Measurements from ENCODE around the gene NREP.

NREP gene

DNA sequence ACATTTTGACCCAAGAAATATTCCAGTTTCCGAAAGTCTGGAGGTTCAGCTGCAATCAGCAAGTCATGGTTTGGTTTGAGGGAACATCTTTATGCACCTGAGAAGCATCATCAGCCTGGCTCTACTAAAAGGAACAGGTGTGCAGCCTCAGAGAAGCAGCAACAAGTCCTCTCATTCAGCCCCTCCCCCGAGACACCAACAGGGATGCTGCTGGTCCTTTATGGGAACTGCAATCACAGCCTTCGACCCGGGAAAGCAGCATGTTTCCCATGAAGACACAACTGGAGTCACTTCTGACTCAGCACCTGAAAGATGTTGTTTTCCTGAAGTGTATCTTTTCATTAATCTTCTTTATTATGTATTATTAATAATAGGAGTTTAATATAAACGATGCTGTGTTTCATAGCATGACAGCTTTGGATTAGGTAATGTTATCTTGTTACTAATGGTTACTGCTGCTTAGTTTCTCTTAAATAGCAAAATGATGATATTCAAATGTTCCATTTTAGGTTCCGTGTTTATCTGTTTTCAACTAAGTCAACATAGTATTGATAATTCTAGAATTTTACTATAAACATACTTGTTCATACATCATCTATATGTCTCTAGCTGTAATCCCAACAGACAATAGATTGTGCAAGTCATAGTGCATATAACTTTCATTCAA lies 15.6 kb upstream of the NREP start:
- ChIA-PET CTCF (no interaction called here), POLR2A (no interaction called here)
- H3K4me3 ChIP-seq (ENCODE audit: low read depth, low read length) = no peak overlapping the region
- TF ChIP-seq, protein P1, sequence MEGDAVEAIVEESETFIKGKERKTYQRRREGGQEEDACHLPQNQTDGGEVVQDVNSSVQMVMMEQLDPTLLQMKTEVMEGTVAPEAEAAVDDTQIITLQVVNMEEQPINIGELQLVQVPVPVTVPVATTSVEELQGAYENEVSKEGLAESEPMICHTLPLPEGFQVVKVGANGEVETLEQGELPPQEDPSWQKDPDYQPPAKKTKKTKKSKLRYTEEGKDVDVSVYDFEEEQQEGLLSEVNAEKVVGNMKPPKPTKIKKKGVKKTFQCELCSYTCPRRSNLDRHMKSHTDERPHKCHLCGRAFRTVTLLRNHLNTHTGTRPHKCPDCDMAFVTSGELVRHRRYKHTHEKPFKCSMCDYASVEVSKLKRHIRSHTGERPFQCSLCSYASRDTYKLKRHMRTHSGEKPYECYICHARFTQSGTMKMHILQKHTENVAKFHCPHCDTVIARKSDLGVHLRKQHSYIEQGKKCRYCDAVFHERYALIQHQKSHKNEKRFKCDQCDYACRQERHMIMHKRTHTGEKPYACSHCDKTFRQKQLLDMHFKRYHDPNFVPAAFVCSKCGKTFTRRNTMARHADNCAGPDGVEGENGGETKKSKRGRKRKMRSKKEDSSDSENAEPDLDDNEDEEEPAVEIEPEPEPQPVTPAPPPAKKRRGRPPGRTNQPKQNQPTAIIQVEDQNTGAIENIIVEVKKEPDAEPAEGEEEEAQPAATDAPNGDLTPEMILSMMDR (IDR thresholded peaks at IDR 0.05; ENCODE audit: insufficient read depth, low read length, missing control alignments) = no peak
- DNase-seq (ENCODE audit: low read depth, low spot score) = no peak

DNA sequence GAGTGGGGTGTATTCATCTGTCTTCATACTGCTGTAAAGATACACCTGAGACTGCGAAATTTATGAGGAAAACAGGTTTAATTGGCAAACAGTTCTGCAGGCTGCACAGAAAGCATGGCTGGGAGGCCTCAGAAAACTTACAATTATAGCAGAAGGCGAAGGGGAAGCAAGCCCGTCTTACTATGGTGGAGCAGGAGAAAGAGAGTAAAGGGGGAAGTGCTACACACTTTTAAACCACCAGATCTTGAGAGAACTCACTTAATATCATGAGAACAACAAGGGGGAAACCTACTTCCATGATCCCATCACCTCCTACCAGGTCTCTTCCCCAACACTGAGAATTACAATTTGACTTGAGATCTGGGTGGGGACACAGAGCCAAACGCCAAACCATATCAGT lies 12.5 kb upstream of the NREP start:
- CTCF ChIA-PET = interaction anchor here (0.9 kb wide), 1 partner anchor 9 kb away, joined by 5 read pairs; no protein-coding TSS in a partner anchor
- no peak for DNase-seq (ENCODE audit: low read depth, low spot score)
- POLR2A ChIA-PET = no interaction called here
- H3K4me3 ChIP-seq (ENCODE audit: low read depth, low read length) = no peak overlapping the region
- TF ChIP-seq, protein P1 (IDR thresholded peaks at IDR 0.05; ENCODE audit: insufficient read depth, low read length, missing control alignments) = no peak

DNA sequence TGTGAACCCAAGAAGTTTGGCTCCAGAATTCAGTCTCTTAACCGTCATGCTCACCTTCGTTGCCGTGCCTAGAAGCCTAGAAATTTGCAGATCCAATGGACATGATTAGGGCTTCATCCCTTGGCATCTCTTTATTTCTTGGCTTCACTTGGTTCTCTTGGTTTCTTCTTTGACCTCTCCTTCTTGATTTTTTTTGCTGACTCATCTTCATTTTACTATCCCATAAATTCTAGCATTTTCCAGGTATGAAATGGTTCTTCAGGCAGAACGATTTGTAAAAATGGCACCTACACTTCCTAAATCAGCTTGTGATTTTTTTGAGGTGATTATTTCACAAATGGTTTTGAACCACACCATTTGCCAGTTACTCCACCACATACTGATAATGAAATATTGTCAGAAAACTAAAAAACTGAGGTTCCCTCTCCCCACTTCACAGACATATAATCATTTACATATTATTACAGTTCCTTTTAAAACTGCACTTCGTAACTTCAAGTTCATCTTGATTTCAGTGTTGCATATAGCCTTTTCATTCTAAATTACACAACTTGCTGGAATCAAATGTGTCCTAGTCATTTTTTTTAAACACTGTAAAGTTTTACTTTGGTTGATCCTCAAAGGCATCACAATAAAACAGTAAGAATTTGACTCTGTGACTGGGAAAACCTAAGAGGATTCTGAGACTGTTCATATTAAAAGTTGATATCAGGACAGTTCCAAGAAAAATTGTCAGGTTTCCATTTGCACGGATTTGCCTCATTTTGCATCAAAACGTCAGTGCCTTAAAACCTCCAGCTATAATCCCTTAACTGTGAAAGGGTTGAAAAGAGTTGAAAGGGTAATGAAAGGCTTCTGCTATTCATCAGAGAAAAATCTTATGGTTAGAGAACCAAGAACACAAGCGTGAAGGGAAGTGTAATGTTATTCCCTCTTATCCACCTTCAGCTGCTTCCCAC lies 8.9 kb upstream of the NREP start:
- DNase-seq (ENCODE audit: low read depth, low spot score) = no peak
- no peak overlapping the region for H3K4me3 ChIP-seq (ENCODE audit: low read depth, low read length)
- TF ChIP-seq, protein P1 (IDR thresholded peaks at IDR 0.05; ENCODE audit: insufficient read depth, low read length, missing control alignments) = no peak
- ChIA-PET POLR2A (no interaction called here), CTCF (interaction anchor here (1.5 to 1.6 kb wide), 2 partner anchors 9 to 380 kb away, joined by 4 to 6 read pairs; partner anchors contain the start of gene NREP)

DNA sequence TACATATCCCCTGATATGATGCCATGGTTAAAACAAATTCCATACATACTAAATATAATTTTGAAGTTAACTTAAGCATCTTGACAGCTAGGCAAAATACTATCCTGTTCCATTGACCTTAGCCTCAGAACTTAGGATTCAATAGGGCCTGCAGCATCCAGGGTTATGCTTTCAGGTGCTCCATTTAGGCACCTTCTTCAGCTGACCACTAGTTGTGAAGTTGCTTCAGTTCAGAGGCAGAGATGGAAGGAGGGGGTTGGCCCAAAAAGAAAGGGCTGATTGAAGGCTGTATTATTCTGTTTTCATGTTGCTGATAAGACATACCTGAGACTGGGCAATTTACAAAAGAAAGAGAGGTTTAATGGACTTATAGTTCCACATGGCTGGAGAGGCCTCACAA lies 7.0 kb upstream of the NREP start:
- TF ChIP-seq, protein P1 (IDR thresholded peaks at IDR 0.05; ENCODE audit: insufficient read depth, low read length, missing control alignments) = no peak
- no peak for DNase-seq (ENCODE audit: low read depth, low spot score)
- no peak overlapping the region for H3K4me3 ChIP-seq (ENCODE audit: low read depth, low read length)
- ChIA-PET POLR2A (no interaction called here), CTCF (no interaction called here)

DNA sequence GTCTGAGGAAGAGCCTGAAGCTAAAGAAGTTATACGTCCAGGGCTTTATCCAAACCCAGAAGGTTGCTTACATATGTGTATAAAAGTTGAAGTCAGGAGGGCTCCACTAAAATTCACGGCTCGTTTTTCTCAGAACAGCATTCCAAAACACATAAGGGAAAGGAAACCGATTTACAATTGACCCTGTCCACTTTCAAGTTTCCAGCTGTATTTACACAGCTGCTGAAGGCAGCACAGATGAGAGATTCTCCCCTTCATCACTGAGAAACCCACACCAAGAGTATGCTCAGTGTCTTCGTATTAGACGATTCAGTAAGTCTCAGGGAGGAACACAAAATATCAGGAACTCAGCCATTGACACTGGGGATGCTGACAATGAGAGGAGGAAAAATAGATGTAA lies 5.9 kb upstream of the NREP start:
- ChIA-PET CTCF (no interaction called here), POLR2A (no interaction called here)
- TF ChIP-seq, protein P1 (IDR thresholded peaks at IDR 0.05; ENCODE audit: insufficient read depth, low read length, missing control alignments) = no peak
- no peak overlapping the region for H3K4me3 ChIP-seq (ENCODE audit: low read depth, low read length)
- no peak for DNase-seq (ENCODE audit: low read depth, low spot score)

DNA sequence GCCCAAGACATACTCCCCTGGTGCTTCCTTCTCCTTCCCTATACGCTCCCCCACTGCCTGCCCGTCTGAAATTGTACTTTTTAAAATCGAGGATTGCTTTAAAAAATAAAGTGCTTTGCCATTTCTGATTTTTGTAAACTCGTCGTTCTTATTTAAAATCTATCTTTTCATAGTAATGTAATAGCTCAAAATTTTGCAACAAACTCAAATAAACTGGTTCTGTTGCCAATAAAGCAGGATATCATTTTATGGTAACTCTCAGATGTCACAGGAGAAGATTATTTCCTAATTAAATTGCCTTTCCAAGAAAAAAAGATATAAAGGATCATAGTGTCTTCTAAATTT lies 1.3 kb upstream of the NREP start:
- POLR2A ChIA-PET = interaction anchor here (0.7 to 2.8 kb wide), 11 partner anchors 9 to 241 kb away, joined by 3 to 18 read pairs (median 12); no protein-coding TSS in a partner anchor
- TF ChIP-seq, protein P1 (IDR thresholded peaks at IDR 0.05; ENCODE audit: insufficient read depth, low read length, missing control alignments) = no peak
- CTCF ChIA-PET = interaction anchor here (0.6 to 2.1 kb wide), 4 partner anchors 22 to 244 kb away, joined by 3 to 7 read pairs (median 4); no protein-coding TSS in a partner anchor

More for the DNA sequence above, 1.3 kb upstream of the NREP start:
- H3K4me3 ChIP-seq (ENCODE audit: low read depth, low read length) = peak overlapping the region; percentile 74
- no peak for DNase-seq (ENCODE audit: low read depth, low spot score)
